HG03439 (cell line): ENCODE results near the gene HOMER2.
A peak's percentile ranks its signal among the peaks of the same experiment; 100 is the strongest.

Experiments
- ATAC-seq: cut with Tn5 transposase; IDR thresholded peaks from one replicate; pipeline ENCODE4 v1.9.1; 2021; ENCODE audit warnings: mild to moderate bottlenecking, moderate library complexity; ENCODE audit not compliant: unreplicated experiment

Gene HOMER2

DNA sequence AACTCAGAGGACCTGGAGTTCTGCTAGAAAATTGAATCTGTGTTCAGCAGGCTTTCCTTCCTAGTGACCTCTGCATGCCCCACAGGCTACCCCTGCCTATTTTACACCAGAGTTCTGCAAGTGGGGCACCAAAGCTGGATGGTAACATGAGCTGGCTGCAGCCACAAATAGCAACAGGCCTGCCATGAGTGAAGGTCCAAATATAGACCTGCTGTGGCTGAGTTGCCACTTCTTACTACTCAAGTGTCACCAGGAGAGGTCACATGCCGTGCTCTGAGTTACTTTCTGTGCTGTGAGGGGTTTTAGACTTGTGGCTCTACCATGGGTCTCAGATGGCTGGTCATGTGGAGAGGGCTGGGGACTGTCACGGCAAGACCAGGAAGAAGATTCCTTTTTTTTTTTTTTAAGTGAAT is 146.5 kb downstream of the HOMER2 start, which contains the start of gene FSD2:
Gene FSD2, minus strand, starts transcription at position 76 of the 413 bp plus-strand sequence. CDS start 18,679 bp downstream, outside the sequence.
- ATAC-seq = peak; percentile 34

DNA sequence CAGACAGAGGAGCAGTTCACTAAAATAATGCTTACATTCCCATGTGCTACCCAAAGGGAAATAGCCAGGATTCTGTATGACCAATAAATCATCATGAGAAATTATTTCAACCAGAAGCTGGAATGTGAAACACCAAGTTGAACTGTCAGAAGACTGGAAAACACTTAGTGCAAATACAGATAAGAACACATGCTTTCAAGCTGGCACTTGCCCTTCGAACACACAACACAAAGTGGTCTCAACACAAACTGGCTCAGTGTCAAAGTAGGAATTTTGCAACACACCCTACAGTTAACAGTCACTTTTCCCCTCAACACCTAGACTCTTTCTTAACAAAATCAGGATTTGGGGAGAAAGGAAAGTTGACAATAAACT is 148.0 kb downstream of the HOMER2 start:
- ATAC-seq = no peak

DNA sequence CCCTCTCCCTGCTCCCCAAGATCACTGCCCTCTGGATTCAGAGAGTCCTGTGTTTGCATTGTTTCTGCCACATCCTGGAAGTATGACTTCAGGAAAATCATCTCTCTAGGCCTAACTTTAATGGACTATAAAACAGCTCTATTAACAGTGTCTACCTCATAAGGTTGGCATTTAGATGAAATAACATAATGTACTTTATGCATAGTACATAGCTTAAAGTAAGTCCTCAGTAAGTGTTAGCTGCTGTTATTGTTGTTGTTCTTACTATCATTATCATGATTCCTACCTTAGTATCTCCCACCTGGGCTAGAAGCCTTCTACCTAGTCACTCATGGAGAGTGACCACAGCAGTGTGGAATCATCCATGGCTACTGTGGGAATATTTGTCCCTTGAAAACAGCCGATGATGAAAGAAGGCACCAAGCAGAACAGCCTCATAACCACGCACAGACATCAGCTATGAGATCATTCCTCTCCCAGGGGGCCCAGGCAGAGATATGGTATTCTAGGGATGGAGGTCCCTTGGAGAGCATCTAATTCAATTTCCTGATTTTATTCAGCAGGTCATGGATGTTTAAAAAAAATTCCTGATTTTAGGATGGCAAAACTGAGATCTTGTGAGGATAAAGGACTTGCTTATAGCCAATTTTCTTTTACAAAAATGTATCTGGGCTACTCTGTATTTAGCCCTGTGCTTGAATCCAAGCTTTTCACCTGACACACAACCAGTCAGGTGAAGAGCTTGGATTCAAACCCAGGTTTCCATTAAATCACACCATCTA is 148.5 kb downstream of the HOMER2 start:
- no peak for ATAC-seq

DNA sequence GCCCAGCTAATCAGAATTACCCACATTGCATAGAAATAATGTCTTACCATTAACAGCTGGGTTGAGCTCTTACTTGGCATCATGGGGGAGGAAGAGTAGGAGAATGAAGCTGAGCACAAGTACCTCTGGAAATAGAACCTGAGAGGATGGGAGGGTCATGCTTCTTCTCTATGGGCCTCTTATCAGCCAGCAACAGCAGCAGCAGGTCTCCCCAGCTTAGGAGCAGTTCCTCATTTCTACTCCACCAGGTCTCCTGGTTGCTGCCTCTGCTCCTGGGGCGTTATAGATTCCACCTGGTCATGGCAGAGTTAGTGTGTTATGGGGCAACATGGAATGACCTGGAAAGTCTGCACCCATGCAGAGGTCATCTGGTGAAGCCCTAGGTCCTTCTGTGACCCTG is 150.0 kb downstream of the HOMER2 start:
- ATAC-seq = no peak

DNA sequence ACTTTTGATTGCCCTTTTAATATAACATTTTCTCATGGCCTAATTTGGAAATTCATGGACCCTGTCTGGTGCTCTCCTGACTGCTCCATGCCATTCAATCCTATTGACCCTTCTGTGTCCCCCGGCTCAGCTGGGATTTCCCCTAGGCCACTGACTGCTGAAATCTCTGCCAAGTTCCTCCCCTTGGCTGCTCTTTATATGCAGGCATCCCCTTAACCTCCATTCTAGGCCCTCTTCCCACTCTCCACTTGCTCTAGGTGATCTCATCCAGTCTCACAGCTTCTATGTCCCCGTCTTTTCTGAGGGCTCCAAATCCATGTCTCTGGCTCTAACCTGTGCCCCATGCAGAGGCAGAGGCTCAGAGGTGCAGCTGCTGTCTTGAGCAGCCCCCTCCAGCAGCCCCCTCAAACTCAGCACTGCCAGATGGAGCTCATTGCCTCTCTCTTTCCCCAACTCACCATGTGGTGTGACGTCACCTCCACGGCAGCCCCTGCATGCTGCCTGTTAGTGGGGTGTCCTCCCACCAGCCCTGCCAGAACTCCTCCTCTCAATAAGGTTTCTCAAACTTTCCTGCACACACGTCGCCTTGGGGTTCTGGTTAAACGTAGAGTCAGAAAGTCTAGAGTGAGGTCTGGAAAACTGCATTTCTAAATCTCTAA is 153.2 kb downstream of the HOMER2 start:
- no peak for ATAC-seq
